GM12878 (cell line): ENCODE data around the gene ATAD2B. TPM values are rescaled to one million over a fixed set of nuclear protein-coding genes. Genes with fewer than 3 reads are reported as not detected.

Source experiments
- CHD1 ChIP-seq: IDR thresholded peaks from 2 replicates; pipeline ENCODE4 v1.6.1; 2012; ENCODE audit warnings: low read depth, low read length, improper control_type of control experiment
- EED ChIP-seq: sonication (generic); IDR thresholded peaks from 2 replicates; pipeline ENCODE4 v1.6.1; 2016; ENCODE audit warnings: antibody characterized with exemption, low read depth
- EGR1 ChIP-seq, 2 experiments: IDR thresholded peaks; 1 replicate in 1 of 2; 2 replicates in 1 of 2; pipeline ENCODE4 v1.6.1; 2011 to 2012; ENCODE audit warnings: low read depth in 2 of 2, low read length in 2 of 2, borderline replicate concordance in 1 of 2, mild to moderate bottlenecking in 1 of 2, moderate library complexity in 1 of 2
- ESRRA ChIP-seq: IDR thresholded peaks from 2 replicates; pipeline ENCODE4 v1.6.1; 2012; ENCODE audit warnings: mild to moderate bottlenecking, low read length, improper control_type of control experiment
- EZH2 ChIP-seq: IDR thresholded peaks from 2 replicates; pipeline ENCODE4 v1.6.1; 2012; ENCODE audit warnings: low read depth, mild to moderate bottlenecking, control low read depth, inconsistent platforms, low read length, borderline replicate concordance; ENCODE audit not compliant: control insufficient read depth
- HDGF ChIP-seq: fragments of 450-650 bp; IDR thresholded peaks from 2 replicates; pipeline ENCODE4 v1.6.1; 2016; ENCODE audit warnings: antibody characterized with exemption
- IKZF2 ChIP-seq, 2 experiments: fragments of 450-650 bp; IDR thresholded peaks; 2 replicates each; pipeline ENCODE4 v1.6.1; 2017; ENCODE audit warnings: mild to moderate bottlenecking in 2 of 2, moderate library complexity in 2 of 2
- JUND ChIP-seq: IDR thresholded peaks from 2 replicates; pipeline ENCODE4 v1.6.1; 2012; ENCODE audit warnings: low read depth, mild to moderate bottlenecking, low read length, improper control_type of control experiment, moderate library complexity
- KAT2A ChIP-seq: conservative IDR thresholded peaks from 2 replicates; pipeline ENCODE4 v1.6.1; 2011; ENCODE audit warnings: low read depth, low read length; ENCODE audit not compliant: control insufficient read depth
- KLF5 ChIP-seq: fragments of 450-650 bp; IDR thresholded peaks from 2 replicates; pipeline ENCODE4 v1.6.1; 2014; ENCODE audit warnings: mild to moderate bottlenecking; ENCODE audit not compliant: partially characterized antibody
- MTA2 ChIP-seq: fragments of 450-650 bp; IDR thresholded peaks from 2 replicates; pipeline ENCODE4 v1.6.1; 2016; ENCODE audit warnings: low read depth, mild to moderate bottlenecking, moderate library complexity
- MXI1 ChIP-seq: fragments of 150-350 bp; IDR thresholded peaks from 2 replicates; pipeline ENCODE4 v1.6.1; 2011; ENCODE audit warnings: low read depth, mild to moderate bottlenecking, inconsistent platforms, low read length, improper control_type of control experiment
- NR2F1 ChIP-seq: fragments of 450-650 bp; conservative IDR thresholded peaks from 2 replicates; pipeline ENCODE4 v1.6.1; 2017; ENCODE audit warnings: mild to moderate bottlenecking
- RBBP5 ChIP-seq: fragments of 200-600 bp; sonication (generic); conservative IDR thresholded peaks from 2 replicates; pipeline ENCODE4 v1.6.1; 2016
- RFX5 ChIP-seq: IDR thresholded peaks from 2 replicates; pipeline ENCODE4 v1.6.1; 2011; ENCODE audit warnings: low read depth, low read length, improper control_type of control experiment
- SIX5 ChIP-seq: IDR thresholded peaks from 2 replicates; pipeline ENCODE4 v1.6.1; 2011; ENCODE audit warnings: mild to moderate bottlenecking, low read depth, low read length, moderate library complexity; ENCODE audit not compliant: severe bottlenecking
- SMAD5 ChIP-seq: IDR thresholded peaks from 2 replicates; pipeline ENCODE4 v1.6.1; 2016; ENCODE audit warnings: antibody characterized with exemption, low read depth
- SREBF1 ChIP-seq: IDR thresholded peaks from 2 replicates; pipeline ENCODE4 v1.6.1; 2012; ENCODE audit warnings: mild to moderate bottlenecking, low read length
- polyA plus RNA-seq, 11 experiments: library from polyadenylated mRNA; depleted of rRNA in 4 of 11; unstranded in 6 of 11; stranded (reverse) in 5 of 11; fragments of >200 nt; fragmentation: Nextera tagmentation in 4 of 11; fragmentation: Illumina TruSeq in 1 of 11; extraction: Ambion mirVana in 4 of 11; extraction: Trizol in 1 of 11; gene quantifications; 1 replicate in 1 of 11; 2 replicates in 10 of 11; pipeline versions ENCODE4 v1.2.1 to v1.2.3, GENCODE V29; 2011 to 2016; ENCODE audit warnings: inconsistent platforms in 2 of 11, missing spikeins in 2 of 11, low read depth in 1 of 11
- total RNA-seq, 4 experiments: library from RNA; depleted of rRNA in 3 of 4; stranded (reverse); fragments of >200 nt in 3 of 4; fragmentation: Illumina TruSeq in 1 of 4; extraction: Trizol in 1 of 4; gene quantifications; 2 replicates each; pipeline versions ENCODE4 v1.2.1 to v1.2.3, GENCODE V29; 2013 to 2021
- TF ChIP-seq, protein P1 (sequence below): fragments of 450-650 bp; IDR thresholded peaks from 2 replicates; pipeline ENCODE4 v1.6.1; 2018; ENCODE audit warnings: borderline replicate concordance, mild to moderate bottlenecking; ENCODE audit not compliant: partially characterized antibody
- TF ChIP-seq, protein P2 (sequence below): fragments of 150-350 bp; IDR thresholded peaks from 2 replicates; pipeline ENCODE4 v1.6.1; 2014; ENCODE audit warnings: mild to moderate bottlenecking, low read depth, low read length
- TF ChIP-seq, protein P3 (sequence below): IDR thresholded peaks from 2 replicates; pipeline ENCODE4 v1.6.1; 2012; ENCODE audit warnings: low read length, inconsistent platforms
- TF ChIP-seq, protein P4 (sequence below): fragments of 450-650 bp; conservative IDR thresholded peaks from 2 replicates; pipeline ENCODE4 v1.6.1; 2017; ENCODE audit warnings: mild to moderate bottlenecking, moderate library complexity

ATAD2B gene
- total and polyA plus RNA-seq, 10 of the 15 experiments (the other 5 are each of a cell fraction or from before 2014, with no cell fraction given): 3.6 to 29.9 (median 16.8) TPM

DNA sequence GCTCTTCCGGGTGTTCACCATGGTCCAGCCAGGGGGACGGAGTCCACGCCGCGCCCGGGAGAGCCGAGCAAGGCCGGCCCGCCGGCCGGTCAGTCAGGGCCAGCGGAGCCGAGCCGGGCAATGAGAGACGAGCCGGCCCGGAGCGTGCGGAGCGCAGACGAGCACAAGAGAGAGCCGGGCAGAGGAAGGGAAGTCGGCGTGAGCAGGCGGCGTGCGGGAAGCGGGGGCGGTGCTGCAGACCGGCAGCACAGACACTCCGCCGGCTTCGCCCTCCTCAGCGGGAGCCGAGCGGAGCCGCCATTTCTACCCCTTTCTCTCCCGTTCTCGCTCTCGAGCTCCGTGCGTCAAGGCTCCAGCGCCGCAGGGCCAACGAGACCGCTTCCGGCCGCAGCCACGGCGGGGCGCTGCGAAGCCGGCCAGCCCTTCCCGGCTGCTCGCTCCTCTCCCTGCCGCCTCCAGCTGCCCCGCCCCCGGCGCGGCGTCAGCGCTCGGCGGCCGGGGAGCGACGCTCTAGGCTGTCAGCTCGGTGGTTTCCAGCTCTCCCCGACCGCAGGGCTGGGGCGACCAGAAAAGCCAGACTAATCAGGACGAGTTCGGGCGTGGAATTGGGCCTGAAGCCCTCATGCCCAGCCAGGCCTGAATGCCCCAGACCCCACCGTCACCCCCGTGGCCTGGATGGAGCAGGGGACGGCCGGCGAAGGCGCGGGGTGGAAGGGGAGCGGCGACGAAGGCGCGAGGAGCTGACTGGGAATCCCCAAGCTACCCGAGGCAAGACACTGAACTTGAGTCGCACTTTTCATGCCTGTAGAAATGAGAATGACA lies at the start of gene ATAD2B (continued):
- TF ChIP-seq, protein P1, sequence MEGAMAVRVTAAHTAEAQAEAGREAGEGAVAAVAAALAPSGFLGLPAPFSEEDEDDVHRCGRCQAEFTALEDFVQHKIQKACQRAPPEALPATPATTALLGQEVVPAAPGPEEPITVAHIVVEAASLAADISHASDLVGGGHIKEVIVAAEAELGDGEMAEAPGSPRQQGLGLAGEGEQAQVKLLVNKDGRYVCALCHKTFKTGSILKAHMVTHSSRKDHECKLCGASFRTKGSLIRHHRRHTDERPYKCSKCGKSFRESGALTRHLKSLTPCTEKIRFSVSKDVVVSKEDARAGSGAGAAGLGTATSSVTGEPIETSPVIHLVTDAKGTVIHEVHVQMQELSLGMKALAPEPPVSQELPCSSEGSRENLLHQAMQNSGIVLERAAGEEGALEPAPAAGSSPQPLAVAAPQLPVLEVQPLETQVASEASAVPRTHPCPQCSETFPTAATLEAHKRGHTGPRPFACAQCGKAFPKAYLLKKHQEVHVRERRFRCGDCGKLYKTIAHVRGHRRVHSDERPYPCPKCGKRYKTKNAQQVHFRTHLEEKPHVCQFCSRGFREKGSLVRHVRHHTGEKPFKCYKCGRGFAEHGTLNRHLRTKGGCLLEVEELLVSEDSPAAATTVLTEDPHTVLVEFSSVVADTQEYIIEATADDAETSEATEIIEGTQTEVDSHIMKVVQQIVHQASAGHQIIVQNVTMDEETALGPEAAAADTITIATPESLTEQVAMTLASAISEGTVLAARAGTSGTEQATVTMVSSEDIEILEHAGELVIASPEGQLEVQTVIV: no peak
- peak; percentile 72; the same call in 1 of the 2 replicates for TF ChIP-seq NR2F1
- TF ChIP-seq JUND: 0 out of 2 replicates have a peak, but pooled peaks have one; percentile 9
- no peak for TF ChIP-seq HDGF
- 0 out of 2 replicates have a peak, but pooled peaks have one; percentile 65 for TF ChIP-seq RBBP5
- TF ChIP-seq SREBF1: 0 out of 2 replicates have a peak, but pooled peaks have one; percentile 10
- TF ChIP-seq KLF5: peak; percentile 85
- TF ChIP-seq EED: peak; percentile 41; the same call in 1 of the 2 replicates
- TF ChIP-seq SIX5: peak; percentile 28
- TF ChIP-seq EZH2: no peak
- peak; percentile 86 for TF ChIP-seq MXI1
- TF ChIP-seq, protein P2, sequence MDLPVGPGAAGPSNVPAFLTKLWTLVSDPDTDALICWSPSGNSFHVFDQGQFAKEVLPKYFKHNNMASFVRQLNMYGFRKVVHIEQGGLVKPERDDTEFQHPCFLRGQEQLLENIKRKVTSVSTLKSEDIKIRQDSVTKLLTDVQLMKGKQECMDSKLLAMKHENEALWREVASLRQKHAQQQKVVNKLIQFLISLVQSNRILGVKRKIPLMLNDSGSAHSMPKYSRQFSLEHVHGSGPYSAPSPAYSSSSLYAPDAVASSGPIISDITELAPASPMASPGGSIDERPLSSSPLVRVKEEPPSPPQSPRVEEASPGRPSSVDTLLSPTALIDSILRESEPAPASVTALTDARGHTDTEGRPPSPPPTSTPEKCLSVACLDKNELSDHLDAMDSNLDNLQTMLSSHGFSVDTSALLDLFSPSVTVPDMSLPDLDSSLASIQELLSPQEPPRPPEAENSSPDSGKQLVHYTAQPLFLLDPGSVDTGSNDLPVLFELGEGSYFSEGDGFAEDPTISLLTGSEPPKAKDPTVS: no peak; the same call in 1 of the 2 replicates
- peak; percentile 89 for TF ChIP-seq SMAD5
- TF ChIP-seq MTA2: no peak; the same call in 1 of the 2 replicates
- no peak for TF ChIP-seq KAT2A
- TF ChIP-seq, protein P3, sequence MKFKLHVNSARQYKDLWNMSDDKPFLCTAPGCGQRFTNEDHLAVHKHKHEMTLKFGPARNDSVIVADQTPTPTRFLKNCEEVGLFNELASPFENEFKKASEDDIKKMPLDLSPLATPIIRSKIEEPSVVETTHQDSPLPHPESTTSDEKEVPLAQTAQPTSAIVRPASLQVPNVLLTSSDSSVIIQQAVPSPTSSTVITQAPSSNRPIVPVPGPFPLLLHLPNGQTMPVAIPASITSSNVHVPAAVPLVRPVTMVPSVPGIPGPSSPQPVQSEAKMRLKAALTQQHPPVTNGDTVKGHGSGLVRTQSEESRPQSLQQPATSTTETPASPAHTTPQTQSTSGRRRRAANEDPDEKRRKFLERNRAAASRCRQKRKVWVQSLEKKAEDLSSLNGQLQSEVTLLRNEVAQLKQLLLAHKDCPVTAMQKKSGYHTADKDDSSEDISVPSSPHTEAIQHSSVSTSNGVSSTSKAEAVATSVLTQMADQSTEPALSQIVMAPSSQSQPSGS: 0 out of 2 replicates have a peak, but pooled peaks have one; percentile 45
- peak; percentile 43; the same call in 1 of the 2 replicates for TF ChIP-seq CHD1
- no peak for TF ChIP-seq ESRRA
- TF ChIP-seq IKZF2 (IDR thresholded peaks at IDR 0.05): peak; percentile 77 to 84
- TF ChIP-seq EGR1 (IDR thresholded peaks at IDR 0.05; ENCODE audit: borderline replicate concordance in 1 of 2, low read depth in 2 of 2, low read length in 2 of 2): peak in 1 of 2 experiments; percentile 75; a peak in 2 of 3 replicates
- TF ChIP-seq, protein P4, sequence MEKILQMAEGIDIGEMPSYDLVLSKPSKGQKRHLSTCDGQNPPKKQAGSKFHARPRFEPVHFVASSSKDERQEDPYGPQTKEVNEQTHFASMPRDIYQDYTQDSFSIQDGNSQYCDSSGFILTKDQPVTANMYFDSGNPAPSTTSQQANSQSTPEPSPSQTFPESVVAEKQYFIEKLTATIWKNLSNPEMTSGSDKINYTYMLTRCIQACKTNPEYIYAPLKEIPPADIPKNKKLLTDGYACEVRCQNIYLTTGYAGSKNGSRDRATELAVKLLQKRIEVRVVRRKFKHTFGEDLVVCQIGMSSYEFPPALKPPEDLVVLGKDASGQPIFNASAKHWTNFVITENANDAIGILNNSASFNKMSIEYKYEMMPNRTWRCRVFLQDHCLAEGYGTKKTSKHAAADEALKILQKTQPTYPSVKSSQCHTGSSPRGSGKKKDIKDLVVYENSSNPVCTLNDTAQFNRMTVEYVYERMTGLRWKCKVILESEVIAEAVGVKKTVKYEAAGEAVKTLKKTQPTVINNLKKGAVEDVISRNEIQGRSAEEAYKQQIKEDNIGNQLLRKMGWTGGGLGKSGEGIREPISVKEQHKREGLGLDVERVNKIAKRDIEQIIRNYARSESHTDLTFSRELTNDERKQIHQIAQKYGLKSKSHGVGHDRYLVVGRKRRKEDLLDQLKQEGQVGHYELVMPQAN: peak; percentile 75
- peak; percentile 9; the same call in 1 of the 2 replicates for TF ChIP-seq RFX5
